GM19372 (cell line): ENCODE results near the gene JADE3.

Source experiments
- ATAC-seq: cut with Tn5 transposase; IDR thresholded peaks from one replicate; pipeline ENCODE4 v1.9.1; 2021; ENCODE audit warnings: mild to moderate bottlenecking, low read depth, moderate library complexity; ENCODE audit not compliant: unreplicated experiment

JADE3 gene

GRCh38 chrX:46992070-46992469 lies 79.8 kb downstream of the JADE3 start:
- no peak for ATAC-seq

- no peak for ATAC-seq
These were observed 81.9 kb downstream of the JADE3 start for GRCh38 chrX:46994096-46994495.

- no peak for ATAC-seq
These were observed 99.9 kb downstream of the JADE3 start for GRCh38 chrX:47012131-47012530.

- no peak for ATAC-seq
These were observed 114.0 kb downstream of the JADE3 start for GRCh38 chrX:47026198-47026597.

- no peak for ATAC-seq
These were observed 118.1 kb downstream of the JADE3 start for GRCh38 chrX:47030339-47030738.

- no peak for ATAC-seq
These were observed 135.8 kb downstream of the JADE3 start for GRCh38 chrX:47047989-47048388.

- ATAC-seq = no peak
These were observed 147.1 kb downstream of the JADE3 start for GRCh38 chrX:47059142-47059874.

GRCh38 chrX:47060708-47061107 lies 148.5 kb downstream of the JADE3 start:
- ATAC-seq = no peak

- no peak for ATAC-seq
These were observed 149.2 kb downstream of the JADE3 start for GRCh38 chrX:47061238-47061919.

- ATAC-seq = no peak
These were observed 151.0 kb downstream of the JADE3 start for GRCh38 chrX:47063179-47063578.

GRCh38 chrX:47068214-47068613 lies 156.0 kb downstream of the JADE3 start:
- ATAC-seq = no peak

GRCh38 chrX:47068720-47069119 lies 156.5 kb downstream of the JADE3 start:
- ATAC-seq = no peak

- no peak for ATAC-seq
These were observed 166.2 kb downstream of the JADE3 start, which contains the start of gene RGN for GRCh38 chrX:47078129-47079043. Gene RGN (plus strand): TSS chrX:47078443. CDS start chrX:47081145, 2,702 bp downstream.

GRCh38 chrX:47080215-47080914 lies 168.1 kb downstream of the JADE3 start:
- ATAC-seq = no peak

- ATAC-seq = no peak
These were observed 168.7 kb downstream of the JADE3 start for GRCh38 chrX:47080915-47081236.

GRCh38 chrX:47091149-47091775 lies 179.0 kb downstream of the JADE3 start:
- no peak for ATAC-seq

GRCh38 chrX:47093248-47093647 lies 181.0 kb downstream of the JADE3 start:
- ATAC-seq = no peak

GRCh38 chrX:47093860-47094259 lies 181.6 kb downstream of the JADE3 start:
- no peak for ATAC-seq

GRCh38 chrX:47097018-47097417 lies 184.8 kb downstream of the JADE3 start:
- no peak for ATAC-seq
